NB4 (cell line): ENCODE measurements around the gene UNC13C.

Experiments used
- POLR2A ChIP-seq: IDR thresholded peaks from 2 replicates; pipeline ENCODE4 v1.6.1; 2011; ENCODE audit warnings: mild to moderate bottlenecking; ENCODE audit not compliant: insufficient read length; ENCODE audit errors: extremely low read depth
- TF ChIP-seq, protein P1 (sequence below): IDR thresholded peaks from one replicate; pipeline ENCODE4 v1.5.1; 2012; ENCODE audit warnings: low read depth, low read length
- TF ChIP-seq, protein P2 (sequence below): IDR thresholded peaks from 2 replicates; pipeline ENCODE4 v1.6.1; 2011; ENCODE audit warnings: low read depth, low read length

DNA sequence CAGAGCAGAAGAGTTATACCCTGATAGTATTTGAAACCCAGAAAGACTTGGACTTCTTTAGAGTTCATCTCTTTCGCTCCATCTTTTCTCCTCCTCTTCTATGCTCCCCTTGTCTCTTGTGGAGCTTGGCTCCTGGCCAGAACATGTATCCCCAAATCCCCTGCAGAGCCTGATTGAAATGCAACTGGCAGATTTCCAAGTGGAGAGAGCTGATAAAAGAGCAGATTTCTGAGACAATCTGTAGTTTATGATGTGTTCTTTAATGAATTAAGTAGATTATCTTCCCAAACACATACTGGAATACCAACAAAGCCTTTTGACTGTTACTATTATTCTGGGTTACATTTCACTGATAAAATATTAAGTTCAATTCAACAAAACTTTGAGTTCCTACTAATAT, 33.4 kb downstream of the UNC13C start:
- TF ChIP-seq, protein P1, sequence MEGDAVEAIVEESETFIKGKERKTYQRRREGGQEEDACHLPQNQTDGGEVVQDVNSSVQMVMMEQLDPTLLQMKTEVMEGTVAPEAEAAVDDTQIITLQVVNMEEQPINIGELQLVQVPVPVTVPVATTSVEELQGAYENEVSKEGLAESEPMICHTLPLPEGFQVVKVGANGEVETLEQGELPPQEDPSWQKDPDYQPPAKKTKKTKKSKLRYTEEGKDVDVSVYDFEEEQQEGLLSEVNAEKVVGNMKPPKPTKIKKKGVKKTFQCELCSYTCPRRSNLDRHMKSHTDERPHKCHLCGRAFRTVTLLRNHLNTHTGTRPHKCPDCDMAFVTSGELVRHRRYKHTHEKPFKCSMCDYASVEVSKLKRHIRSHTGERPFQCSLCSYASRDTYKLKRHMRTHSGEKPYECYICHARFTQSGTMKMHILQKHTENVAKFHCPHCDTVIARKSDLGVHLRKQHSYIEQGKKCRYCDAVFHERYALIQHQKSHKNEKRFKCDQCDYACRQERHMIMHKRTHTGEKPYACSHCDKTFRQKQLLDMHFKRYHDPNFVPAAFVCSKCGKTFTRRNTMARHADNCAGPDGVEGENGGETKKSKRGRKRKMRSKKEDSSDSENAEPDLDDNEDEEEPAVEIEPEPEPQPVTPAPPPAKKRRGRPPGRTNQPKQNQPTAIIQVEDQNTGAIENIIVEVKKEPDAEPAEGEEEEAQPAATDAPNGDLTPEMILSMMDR, result no peak
- no peak for TF ChIP-seq POLR2A
- TF ChIP-seq, protein P2, sequence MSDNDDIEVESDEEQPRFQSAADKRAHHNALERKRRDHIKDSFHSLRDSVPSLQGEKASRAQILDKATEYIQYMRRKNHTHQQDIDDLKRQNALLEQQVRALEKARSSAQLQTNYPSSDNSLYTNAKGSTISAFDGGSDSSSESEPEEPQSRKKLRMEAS, result no peak
